ENCODE results near the gene GCA. TPM values are rescaled to one million over a fixed set of nuclear protein-coding genes. Genes with fewer than 3 reads are reported as not detected.

GCA gene
- total RNA-seq, 1 donor from 2014 or later: 26.9 TPM

Other genes starting within 250 kb of the GCA start
- gene GCG, start 191.9 kb upstream of the GCA start, total RNA-seq: not detected
- gene FAP, start 100.7 kb upstream of the GCA start, total RNA-seq: 64.6 TPM
- gene IFIH1, start 25.4 kb upstream of the GCA start, total RNA-seq: 8.3 TPM